Jurkat, Clone E6-1 (cell line): Measurements from ENCODE around the gene FOXI2. TPM values are rescaled to one million over a fixed set of nuclear protein-coding genes. Genes with fewer than 3 reads are reported as not detected.

ENCODE experiments used
- DNase-seq: peaks from one replicate; pipeline ENCODE4 v3.0.0-alpha.2; 2011; ENCODE audit warnings: low read depth, low spot score
- H3K4me3 ChIP-seq: 2 replicates; pipeline ENCODE4 v1.5.1; 2011; ENCODE audit warnings: mild to moderate bottlenecking, low read length, control low read depth, moderate library complexity
- polyA plus RNA-seq: library from polyadenylated mRNA; unstranded; fragments of >200 nt; gene quantifications from one replicate; pipeline ENCODE4 v1.2.1, GENCODE V29; 2012; ENCODE audit warnings: missing spikeins; ENCODE audit not compliant: insufficient read length, insufficient read depth

The FOXI2 gene
- polyA plus RNA-seq = not detected

DNA sequence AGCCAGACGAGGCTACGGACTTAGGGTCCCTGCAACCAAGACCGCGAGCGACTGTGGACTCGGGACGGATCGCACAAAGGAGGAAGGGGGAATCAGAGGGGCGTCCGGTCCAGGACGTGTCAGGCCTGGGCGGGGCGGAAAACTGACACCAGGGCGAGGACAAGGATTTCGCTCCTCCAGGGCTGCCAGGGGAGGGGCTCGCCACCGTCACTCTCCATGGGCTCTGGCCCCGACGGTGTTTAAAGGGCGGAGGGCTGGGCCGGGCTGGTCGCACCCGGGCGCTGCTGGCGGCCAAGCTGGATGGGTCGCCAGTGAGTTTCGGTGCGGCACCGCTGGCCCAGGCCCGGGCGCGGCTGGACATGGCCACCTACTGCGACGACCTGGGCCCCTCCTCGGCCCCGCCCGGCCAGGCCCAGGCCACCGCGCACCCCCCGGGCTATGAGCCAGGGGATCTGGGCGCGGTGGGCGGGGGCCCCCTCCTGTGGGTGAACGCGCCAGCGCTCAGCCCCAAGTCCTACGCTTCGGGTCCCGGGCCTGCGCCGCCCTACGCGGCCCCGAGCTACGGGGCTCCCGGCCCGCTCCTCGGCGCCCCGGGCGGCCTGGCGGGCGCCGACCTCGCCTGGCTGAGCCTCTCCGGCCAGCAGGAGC, at the start of gene FOXI2:
TSS of gene FOXI2 (plus strand) at position 271 of the 648 bp plus-strand sequence. CDS start at position 360, 89 bp downstream.
- no peak within 1 kb of the TSS for H3K4me3 ChIP-seq
- DNase-seq = no peak

DNA sequence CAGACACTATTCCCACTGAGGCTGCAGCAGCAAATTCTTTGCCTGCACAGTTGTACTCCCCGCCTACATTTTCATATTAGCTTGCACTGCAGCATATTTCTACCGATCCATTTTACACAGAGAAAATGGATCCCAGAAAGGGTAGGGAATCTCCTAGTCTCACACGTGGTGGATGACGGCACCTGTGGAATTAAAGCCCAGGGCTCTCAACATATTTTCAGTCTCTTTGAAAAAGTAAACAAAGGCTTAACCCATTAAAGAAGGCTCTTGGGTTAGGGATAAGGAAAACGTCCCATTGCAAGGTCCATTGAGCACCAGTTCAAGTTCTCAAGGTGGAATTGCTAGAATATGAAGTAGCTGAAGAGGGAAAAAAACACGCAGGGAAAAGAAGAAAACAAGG, 49.4 kb upstream of the FOXI2 start:
- H3K4me3 ChIP-seq = no peak overlapping the region
- no peak for DNase-seq

DNA sequence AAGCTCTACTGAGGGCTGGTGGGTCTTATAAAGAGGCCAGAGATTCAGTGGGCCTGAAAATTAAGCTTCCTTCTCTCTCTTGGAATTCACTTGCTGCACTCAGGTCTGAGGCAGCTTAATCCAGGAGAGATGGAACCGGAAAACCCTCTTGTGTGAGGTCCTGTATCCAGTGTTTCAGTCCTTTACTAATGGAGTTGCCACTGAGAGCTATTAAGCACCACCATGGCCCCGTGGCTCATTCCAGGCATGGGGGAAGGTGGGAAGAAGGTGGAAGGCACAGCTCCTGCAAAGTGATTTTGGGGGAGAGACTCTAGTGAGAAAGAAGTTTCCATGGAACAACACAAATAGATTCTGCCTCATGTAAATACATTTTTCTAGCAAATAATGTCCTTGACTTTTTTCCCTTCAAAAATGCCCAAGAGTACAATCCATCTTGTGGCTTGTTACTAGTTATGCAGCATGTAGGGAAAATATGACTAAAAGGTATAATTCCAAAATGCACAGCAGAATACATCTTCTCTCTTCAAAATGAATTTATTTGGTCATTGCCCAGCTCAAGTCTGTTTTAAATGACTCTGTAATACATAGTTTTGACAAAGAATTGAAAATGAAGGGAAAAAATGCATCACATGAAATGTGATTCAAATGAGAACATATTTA, 46.7 kb upstream of the FOXI2 start:
- no peak overlapping the region for H3K4me3 ChIP-seq
- DNase-seq = no peak

DNA sequence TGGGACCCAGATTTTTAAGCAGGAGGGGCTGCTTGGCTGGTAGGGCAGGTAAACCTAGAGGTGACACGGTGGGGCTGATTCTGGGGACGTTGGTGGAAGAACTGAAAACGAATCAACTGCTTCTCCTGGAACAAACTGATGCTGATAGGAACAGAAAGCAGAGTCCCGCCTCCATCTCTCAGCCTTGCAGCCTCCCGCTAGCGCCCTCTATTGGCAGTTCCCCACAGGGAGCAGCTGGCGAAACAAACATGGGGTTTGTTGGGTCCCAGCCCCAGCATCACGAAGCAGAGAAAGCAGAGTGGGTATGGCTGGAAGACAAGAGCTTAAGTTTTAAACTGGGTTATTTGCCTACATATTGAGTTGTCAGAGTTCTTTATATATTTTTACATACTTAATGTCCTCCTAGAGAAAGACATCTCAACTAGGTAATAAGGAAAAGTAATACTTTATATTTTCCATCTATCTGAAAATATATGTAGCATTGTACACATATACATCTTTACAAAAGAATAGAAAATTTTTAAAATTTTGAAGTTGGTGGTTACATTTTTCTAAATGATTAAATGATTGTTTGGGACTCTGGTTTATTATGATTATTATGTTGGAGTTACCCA, 42.3 kb upstream of the FOXI2 start:
- H3K4me3 ChIP-seq = no peak overlapping the region
- peak; percentile 60 for DNase-seq

DNA sequence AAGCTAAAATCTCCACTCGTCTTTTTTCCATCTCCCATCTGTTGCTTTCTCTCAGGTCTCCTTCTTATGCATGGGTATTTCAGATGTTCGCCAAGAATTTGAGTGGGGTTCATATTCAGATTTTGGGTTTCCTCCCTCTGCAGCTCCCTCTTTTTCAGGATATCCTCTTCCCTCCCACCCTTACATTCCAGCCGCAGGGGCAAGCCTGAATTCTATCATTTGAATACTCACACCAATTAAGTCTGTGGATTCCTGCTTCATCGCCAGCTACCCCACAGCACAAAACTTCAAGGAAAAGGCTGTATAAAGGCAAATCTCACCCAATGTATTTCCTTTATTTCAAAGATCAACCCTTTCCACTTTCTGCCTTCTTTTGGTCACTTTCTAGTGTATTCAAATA, 41.6 kb upstream of the FOXI2 start:
- no peak overlapping the region for H3K4me3 ChIP-seq
- no peak for DNase-seq

DNA sequence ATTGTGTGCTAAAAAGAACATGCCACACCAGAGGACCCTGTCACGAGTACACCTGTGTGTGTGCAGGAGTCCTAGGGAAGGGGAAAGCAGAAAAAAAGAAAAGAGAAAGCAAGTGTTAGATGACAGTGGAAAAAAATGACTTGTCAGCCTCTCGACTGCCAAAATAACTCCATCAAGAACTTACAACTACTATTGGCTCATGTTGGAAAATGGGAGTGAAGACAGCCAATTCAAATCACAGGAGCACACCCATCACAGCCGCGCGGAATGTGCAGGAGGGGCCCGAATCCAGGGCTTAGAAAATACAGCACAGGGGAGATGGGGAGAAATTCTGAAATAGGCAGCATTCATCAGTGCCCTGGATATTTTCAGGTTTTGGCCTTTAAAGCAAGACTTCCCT, 38.1 kb upstream of the FOXI2 start:
- no peak overlapping the region for H3K4me3 ChIP-seq
- DNase-seq = no peak

DNA sequence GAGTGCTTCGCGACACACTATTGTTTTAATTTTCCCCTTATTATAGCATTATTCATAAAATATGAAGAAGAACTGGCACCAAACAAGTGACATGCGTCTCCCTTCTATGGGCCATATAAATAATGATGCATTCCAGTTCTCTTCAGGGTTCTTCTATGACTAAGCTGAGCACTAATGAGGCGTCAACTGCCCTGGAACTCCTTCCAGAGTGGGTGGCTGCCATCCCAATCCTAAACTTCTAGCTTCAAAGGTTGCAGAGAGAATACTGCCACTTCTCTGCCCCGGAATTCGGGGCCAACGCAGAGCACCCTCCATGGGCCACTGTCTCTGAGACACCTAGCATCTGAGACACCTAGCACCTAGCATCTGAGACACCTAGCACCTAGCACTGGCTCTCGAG, 37.7 kb upstream of the FOXI2 start:
- no peak for DNase-seq
- H3K4me3 ChIP-seq = no peak overlapping the region

DNA sequence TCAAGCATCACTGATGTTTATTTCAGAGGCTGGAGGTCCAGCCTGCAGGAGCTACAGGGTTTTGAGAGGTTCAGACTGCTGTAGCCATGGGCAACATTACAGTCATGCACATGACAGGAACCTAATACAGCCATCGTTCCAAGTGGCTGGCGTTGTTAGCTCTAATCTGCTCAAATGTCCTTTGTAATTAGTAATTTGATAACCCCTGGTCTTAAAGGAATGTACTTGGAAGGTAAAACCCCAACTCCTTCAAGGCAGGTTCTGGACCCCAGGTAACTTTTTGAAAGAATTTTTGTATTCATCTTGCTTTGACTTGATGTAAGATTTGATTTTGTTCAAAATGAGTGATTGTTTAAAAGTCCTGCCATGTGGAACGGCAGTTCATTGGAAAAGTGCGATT, 34.7 kb upstream of the FOXI2 start:
- DNase-seq = no peak
- H3K4me3 ChIP-seq = no peak overlapping the region

DNA sequence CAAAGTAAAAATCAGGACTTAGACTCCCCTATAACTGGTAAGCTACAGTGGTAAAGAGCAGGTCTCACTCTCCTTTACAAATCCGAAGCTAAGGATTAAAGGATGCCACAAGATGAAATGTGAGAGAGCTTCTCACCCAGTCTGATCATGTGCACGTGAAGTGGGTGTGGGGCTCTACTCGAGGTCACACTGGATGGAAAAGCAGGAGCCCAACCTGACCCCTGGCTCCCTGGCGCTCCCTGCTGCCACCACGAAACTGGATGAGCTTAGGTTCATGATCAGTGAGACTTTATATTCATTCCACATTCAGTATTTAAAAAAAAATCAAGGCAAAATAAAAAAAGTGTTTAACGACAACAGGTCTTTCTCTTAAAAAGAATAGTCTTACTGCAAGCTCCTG, 21.7 kb upstream of the FOXI2 start:
- DNase-seq = no peak
- H3K4me3 ChIP-seq = no peak overlapping the region

DNA sequence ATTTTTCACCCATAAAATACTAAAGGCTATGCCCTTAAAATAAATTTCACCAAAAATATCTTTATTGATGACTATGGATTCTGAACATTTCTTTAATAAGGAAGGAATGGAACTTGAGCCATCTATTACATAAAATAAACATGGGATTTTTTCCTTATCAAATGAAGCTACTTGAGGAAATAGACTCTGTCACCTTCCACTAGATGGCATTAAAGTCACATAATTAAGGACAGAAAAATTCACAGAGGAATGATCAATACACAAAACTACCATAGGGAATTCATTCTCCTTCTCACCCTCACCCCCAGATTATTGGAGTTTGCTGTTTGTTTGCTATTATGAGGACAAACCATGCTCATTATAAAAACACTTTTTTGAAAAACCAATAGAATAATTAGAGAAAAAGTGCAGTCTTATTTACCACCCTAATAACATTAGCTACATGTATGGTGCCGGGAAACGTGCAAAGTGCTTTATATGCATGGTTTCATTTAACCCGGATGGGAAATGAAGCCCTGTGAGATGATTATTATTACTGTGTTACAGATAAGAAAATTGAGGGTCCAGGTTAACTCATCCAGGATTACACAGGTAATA, 21.1 kb upstream of the FOXI2 start:
- H3K4me3 ChIP-seq = no peak overlapping the region
- peak; percentile 22 for DNase-seq

DNA sequence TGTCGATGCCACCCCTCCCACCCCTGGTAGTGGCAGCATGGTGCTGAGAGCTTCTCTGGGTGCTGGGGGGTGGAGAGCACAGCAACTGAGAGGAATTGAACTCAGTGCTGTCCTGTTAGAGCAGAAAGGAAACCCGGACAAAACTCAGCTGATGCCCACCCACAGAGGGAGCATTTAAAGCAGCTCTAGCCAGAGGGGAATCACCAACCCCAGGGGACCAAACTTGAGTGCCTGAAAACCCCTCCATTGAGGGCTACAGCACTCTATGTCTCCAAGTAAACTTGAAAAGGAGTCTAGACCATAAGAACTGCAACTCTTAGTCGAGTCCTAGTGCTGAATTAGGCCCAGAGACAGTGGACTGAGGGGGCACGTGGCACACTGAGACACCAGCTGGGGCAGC, 16.8 kb upstream of the FOXI2 start:
- H3K4me3 ChIP-seq = no peak overlapping the region
- DNase-seq = no peak

DNA sequence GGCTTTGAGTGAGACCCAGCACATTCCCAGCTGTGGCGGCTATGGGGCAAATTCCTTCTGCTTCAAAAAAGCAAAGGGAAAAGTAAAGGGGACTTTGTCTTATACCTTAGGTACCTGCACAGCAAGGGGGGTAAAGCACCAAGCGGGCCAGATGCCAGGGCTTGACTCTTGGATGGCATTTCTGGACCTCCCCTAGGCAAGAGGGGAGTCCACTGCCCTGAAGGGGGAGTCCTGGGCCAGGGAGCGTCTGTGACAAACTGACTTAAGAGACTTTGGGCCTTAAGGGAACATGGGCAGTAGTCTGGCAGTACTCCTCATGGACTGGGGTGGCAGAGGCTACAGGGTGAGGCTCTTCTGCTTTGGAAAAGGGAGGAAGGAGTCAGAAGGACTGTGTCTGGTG, 16.1 kb upstream of the FOXI2 start:
- DNase-seq = no peak

DNA sequence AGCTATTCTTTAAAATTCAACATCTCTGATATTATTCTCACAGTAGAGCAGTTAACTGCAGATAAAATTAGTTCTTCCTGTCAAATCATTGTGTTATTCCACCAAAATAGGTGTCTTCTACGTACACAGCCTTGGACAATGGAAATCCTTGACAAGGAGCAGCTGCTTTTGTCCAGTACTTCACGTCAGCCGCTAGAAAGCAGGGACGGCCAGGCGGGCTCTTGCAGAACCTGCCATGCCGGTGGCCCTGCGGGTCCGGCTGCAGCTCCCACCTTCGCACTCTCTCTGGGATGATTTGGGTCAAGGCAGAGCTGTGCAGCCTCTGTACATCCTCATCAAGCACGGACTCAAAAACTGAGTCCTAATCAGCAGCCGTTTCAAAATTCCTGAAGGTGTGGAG, 2.2 kb upstream of the FOXI2 start:
- DNase-seq = no peak
- H3K4me3 ChIP-seq = no peak overlapping the region

More for the DNA sequence above, 16.1 kb upstream of the FOXI2 start:
- H3K4me3 ChIP-seq = no peak overlapping the region

DNA sequence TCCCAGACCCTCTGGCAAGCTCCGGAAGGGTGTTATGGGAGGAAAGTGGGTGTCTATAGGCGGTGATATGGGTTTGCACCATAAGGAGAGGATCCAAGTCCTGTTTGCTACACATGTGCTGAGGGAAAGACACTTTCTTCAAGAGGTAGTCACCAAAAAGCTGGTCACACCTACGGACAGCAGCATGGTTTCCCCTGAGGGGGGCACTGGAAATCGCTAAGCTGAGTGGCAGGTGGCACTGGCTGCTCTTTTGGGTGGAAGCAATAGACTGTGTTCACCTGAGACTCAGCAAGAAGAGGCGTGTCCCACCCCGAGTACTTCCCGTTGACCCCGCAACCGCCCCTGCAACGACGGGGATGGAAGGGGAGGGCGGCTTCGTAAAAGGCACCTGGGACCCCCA, 1.8 kb upstream of the FOXI2 start:
- no peak overlapping the region for H3K4me3 ChIP-seq

DNA sequence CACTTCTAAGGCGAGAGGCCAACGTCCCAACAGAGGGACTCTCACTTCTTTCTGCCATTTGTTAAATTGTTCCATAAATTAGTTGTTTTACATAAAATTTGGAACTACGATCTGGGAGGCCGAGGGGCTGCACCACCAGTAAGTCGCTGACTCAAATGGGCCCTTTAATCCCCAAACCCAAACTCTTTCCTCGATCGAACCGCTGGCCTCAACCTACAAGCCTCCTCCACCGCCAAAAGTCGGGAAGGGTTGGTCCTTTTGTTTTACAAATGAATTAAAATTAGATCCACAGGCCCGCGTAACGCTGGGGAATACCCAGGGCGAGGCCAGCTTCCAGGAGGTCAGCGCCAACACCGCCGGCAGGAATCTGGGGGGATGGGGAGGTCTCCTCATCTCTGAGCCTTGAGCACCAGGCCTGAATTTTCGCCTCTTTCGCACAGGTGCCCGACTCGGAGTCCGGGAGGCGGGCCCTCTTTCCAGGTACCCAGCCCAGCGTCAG, 1.2 kb upstream of the FOXI2 start:
- no peak for DNase-seq

More for the DNA sequence above, 1.8 kb upstream of the FOXI2 start:
- no peak for DNase-seq

DNA sequence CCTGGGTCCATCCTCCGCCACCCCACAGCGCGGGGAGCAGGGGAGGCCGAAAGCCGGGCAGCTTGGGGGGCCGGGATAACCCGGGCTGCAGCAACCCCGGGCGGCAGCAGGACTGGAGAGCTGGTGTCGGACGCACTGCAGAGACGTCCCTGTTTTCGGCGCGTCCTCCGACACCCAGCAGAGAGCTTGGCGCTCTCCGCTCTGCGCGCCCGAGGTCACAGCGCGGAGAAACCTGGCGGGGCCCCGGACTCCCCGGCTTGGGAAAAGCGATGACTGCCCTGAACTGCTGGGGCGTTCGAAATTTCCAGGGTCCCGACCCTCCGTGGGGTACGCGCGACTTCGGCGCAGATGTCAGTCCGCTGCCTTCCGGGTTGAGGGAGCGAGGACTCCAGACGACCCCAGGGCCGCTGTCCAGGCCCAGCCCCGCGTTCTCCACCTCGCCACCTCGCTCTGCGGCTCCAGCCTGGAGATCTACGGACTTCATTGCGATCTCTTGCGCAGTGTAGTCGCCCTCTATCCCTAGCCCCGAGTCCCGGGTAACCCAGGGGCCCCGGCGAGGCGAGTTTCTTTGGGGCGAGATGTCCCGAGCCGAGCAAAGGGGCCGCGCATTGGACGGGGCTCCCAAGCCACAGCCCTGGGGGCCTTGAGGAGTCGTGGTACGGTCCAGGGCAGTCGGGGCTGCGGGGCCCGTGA, 617 bp upstream of the FOXI2 start:
- no peak overlapping the region for H3K4me3 ChIP-seq
- DNase-seq = no peak

More for the DNA sequence above, 1.2 kb upstream of the FOXI2 start:
- H3K4me3 ChIP-seq = no peak overlapping the region

DNA sequence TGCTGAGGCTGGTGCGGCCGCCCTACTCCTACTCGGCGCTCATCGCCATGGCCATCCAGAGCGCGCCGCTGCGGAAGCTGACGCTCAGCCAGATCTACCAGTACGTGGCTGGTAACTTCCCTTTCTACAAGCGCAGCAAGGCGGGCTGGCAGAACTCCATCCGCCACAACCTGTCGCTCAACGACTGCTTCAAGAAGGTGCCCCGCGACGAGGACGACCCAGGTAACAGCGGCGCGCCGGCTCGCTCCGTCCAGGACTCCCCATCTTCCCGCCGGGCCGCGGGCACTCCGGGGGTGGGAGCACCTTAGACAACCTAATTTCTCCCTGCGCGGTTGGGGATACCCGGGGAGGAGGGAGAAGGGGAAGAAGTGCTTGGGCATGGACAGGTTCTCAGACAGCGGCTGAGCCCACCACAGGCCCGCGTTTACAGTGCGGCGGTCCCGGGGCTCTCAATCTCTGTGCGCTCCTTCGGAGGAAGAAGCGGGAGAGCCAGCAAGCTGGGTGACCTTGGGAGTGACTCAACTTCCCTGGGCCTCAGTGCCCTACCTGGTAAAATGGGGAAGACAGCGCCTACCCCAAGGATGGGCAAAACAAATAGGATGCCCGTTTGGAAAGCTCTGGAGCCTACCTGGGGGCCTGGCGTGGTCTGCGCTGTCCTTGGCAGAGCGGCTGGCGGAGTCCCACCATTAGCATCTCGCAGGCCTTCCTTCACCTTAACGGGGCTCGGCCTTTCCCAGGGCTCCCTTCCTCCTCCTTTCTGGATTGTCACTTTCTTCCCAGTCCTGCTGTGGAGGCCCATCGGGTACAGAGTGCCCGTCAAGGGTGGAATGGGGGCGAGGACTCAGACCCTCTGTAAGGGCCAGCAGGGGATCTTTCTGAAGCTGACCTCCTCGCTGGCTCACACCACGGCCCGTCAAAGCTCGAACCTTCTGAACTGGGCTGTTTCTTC, 852 bp downstream of the FOXI2 start:
- no peak for DNase-seq
- no peak overlapping the region for H3K4me3 ChIP-seq
